ENCODE results near the gene TPRX2. TPM values are rescaled to one million over a fixed set of nuclear protein-coding genes. Genes with fewer than 3 reads are reported as not detected.

Gene TPRX2
- total and polyA plus RNA-seq, 2 of the 13 experiments (the other 11 are each of a cell fraction or from before 2014, with no cell fraction given): not detected

DNA sequence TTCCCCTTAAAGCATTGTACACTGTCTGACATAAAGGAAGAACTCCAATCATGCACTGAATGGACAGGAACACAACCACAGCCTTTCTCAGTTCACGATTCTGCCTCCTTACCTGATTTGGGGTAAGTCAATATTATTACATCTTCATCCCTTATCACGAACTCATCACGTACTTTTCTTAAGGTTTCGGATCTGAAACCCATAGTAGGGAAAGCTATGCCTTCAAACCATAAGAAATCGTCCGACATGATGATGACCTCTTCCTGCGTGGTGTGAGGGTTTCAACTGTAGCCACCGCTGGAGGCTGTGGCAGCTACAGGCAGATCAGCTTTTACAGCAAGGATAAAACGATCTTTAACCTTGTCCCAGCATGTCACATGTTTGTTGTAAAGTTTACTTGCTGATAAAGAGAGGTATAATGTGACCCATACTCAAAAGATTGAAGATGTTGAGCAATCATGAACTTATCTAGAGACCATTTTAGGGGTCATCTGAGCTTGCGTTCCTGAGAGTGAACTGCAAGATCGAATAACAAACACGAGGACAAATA is 27.1 kb downstream of the TPRX2 start, which contains the start of gene SULT2A1 (continued):
- TF ChIP-seq, protein P1, sequence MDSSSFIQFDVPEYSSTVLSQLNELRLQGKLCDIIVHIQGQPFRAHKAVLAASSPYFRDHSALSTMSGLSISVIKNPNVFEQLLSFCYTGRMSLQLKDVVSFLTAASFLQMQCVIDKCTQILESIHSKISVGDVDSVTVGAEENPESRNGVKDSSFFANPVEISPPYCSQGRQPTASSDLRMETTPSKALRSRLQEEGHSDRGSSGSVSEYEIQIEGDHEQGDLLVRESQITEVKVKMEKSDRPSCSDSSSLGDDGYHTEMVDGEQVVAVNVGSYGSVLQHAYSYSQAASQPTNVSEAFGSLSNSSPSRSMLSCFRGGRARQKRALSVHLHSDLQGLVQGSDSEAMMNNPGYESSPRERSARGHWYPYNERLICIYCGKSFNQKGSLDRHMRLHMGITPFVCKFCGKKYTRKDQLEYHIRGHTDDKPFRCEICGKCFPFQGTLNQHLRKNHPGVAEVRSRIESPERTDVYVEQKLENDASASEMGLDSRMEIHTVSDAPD (CRISPR knock-in tag; IDR thresholded peaks at IDR 0.05): peak; percentile 84; the same call in 1 of the 2 replicates
- peak; percentile 81 for TF ChIP-seq NFIC (IDR thresholded peaks at IDR 0.05; ENCODE audit: low read length)
- no peak for TF ChIP-seq PLRG1 (conservative IDR thresholded peaks at IDR 0.05)
- TF ChIP-seq, protein P2, sequence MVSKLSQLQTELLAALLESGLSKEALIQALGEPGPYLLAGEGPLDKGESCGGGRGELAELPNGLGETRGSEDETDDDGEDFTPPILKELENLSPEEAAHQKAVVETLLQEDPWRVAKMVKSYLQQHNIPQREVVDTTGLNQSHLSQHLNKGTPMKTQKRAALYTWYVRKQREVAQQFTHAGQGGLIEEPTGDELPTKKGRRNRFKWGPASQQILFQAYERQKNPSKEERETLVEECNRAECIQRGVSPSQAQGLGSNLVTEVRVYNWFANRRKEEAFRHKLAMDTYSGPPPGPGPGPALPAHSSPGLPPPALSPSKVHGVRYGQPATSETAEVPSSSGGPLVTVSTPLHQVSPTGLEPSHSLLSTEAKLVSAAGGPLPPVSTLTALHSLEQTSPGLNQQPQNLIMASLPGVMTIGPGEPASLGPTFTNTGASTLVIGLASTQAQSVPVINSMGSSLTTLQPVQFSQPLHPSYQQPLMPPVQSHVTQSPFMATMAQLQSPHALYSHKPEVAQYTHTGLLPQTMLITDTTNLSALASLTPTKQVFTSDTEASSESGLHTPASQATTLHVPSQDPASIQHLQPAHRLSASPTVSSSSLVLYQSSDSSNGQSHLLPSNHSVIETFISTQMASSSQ (IDR thresholded peaks at IDR 0.05; ENCODE audit: low read depth): no peak
- TF ChIP-seq, protein P2 (CRISPR knock-in tag; IDR thresholded peaks at IDR 0.05; ENCODE audit: borderline replicate concordance): peak; percentile 36; the same call in 1 of the 2 replicates
- TF ChIP-seq REST (IDR thresholded peaks at IDR 0.05; ENCODE audit: borderline replicate concordance in 1 of 2, low read depth in 1 of 2, low read length in 2 of 2): peak in 1 of 2 experiments; percentile 43; a peak in 1 of 4 replicates
- TF ChIP-seq PHF21A (CRISPR knock-in tag; IDR thresholded peaks at IDR 0.05): peak; percentile 83
- TF ChIP-seq, protein P3, sequence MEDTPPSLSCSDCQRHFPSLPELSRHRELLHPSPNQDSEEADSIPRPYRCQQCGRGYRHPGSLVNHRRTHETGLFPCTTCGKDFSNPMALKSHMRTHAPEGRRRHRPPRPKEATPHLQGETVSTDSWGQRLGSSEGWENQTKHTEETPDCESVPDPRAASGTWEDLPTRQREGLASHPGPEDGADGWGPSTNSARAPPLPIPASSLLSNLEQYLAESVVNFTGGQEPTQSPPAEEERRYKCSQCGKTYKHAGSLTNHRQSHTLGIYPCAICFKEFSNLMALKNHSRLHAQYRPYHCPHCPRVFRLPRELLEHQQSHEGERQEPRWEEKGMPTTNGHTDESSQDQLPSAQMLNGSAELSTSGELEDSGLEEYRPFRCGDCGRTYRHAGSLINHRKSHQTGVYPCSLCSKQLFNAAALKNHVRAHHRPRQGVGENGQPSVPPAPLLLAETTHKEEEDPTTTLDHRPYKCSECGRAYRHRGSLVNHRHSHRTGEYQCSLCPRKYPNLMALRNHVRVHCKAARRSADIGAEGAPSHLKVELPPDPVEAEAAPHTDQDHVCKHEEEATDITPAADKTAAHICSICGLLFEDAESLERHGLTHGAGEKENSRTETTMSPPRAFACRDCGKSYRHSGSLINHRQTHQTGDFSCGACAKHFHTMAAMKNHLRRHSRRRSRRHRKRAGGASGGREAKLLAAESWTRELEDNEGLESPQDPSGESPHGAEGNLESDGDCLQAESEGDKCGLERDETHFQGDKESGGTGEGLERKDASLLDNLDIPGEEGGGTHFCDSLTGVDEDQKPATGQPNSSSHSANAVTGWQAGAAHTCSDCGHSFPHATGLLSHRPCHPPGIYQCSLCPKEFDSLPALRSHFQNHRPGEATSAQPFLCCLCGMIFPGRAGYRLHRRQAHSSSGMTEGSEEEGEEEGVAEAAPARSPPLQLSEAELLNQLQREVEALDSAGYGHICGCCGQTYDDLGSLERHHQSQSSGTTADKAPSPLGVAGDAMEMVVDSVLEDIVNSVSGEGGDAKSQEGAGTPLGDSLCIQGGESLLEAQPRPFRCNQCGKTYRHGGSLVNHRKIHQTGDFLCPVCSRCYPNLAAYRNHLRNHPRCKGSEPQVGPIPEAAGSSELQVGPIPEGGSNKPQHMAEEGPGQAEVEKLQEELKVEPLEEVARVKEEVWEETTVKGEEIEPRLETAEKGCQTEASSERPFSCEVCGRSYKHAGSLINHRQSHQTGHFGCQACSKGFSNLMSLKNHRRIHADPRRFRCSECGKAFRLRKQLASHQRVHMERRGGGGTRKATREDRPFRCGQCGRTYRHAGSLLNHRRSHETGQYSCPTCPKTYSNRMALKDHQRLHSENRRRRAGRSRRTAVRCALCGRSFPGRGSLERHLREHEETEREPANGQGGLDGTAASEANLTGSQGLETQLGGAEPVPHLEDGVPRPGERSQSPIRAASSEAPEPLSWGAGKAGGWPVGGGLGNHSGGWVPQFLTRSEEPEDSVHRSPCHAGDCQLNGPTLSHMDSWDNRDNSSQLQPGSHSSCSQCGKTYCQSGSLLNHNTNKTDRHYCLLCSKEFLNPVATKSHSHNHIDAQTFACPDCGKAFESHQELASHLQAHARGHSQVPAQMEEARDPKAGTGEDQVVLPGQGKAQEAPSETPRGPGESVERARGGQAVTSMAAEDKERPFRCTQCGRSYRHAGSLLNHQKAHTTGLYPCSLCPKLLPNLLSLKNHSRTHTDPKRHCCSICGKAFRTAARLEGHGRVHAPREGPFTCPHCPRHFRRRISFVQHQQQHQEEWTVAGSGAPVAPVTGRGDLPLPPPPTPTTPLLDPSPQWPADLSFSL (CRISPR knock-in tag; IDR thresholded peaks at IDR 0.05): no peak
- TF ChIP-seq, protein P4, sequence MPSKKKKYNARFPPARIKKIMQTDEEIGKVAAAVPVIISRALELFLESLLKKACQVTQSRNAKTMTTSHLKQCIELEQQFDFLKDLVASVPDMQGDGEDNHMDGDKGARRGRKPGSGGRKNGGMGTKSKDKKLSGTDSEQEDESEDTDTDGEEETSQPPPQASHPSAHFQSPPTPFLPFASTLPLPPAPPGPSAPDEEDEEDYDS (CRISPR knock-in tag; IDR thresholded peaks at IDR 0.05): peak; percentile 92
- peak; percentile 63; the same call in 1 of the 2 replicates for TF ChIP-seq ZNF652 (CRISPR knock-in tag; IDR thresholded peaks at IDR 0.05; ENCODE audit: borderline replicate concordance, low read depth)
- TF ChIP-seq SNAPC2 (CRISPR knock-in tag; IDR thresholded peaks at IDR 0.05): peak; percentile 86; the same call in 1 of the 2 replicates
- no peak for TF ChIP-seq ZNF546 (CRISPR knock-in tag; conservative IDR thresholded peaks at IDR 0.05)
- TF ChIP-seq THAP11 (CRISPR knock-in tag; IDR thresholded peaks at IDR 0.05): peak; percentile 71
